ENCODE measurements around the gene UGT3A1.

UGT3A1 gene

DNA sequence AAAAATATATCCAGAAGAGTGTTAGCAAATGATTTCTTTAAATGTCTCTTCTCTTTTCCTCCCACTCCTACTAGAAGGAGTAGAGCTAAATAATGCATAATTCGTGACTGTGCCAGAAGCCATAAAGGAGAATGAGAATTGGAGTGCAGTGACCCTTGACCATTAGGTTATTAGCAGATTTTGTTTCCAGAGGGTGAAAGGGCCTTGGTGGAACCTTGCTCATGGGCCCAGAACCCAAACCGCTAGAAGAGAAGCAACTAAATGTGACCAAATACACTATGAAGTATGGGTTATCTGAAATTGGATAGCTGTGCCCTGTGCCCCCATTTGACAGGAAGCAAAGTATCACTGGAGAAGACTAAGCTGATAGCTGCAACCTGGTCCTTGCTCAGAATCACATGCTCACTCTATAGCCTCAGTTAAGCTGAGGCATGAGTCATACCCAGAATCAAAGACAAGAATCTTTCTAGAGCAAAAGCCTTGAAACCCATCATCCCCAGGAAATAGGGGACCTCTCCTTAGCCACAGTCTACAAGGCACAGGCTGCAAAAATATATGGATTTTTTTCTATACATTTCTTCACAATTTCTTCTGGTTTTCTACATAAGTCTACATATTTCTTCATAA, 89.0 kb downstream of the UGT3A1 start:
- no peaks in the 10 kb centered on the region for H3K27me3 ChIP-seq (replicated peaks; ENCODE audit: control insufficient read depth, insufficient read depth, low read length, poor library complexity, severe bottlenecking)
- H3K27ac ChIP-seq (ENCODE audit: insufficient read depth, low read length, poor library complexity, severe bottlenecking): no peak overlapping the region
- peaks cover 5% of the 10 kb centered on the region for H3K4me1 ChIP-seq (ENCODE audit: control insufficient read depth, insufficient read depth, low read length, poor library complexity, severe bottlenecking)
- H3K36me3 ChIP-seq (ENCODE audit: control insufficient read depth, insufficient read depth, low read length): no peaks in the 10 kb centered on the region
- DNase-seq: no peak
- H3K9me3 ChIP-seq (ENCODE audit: control insufficient read depth, low read length): no peaks in the 10 kb centered on the region
- H3K4me3 ChIP-seq (ENCODE audit: insufficient read depth, low read depth, low read length, poor library complexity, severe bottlenecking): no peak overlapping the region
